GM23248 (cell line): Measurements from ENCODE around the gene JPH2. TPM values are rescaled to one million over a fixed set of nuclear protein-coding genes. Genes with fewer than 3 reads are reported as not detected.

Experiments
- DNase-seq: peaks from one replicate; pipeline ENCODE4 v3.0.0-alpha.2; 2015
- H2AFZ ChIP-seq: fragments of 200-600 bp; sonication (generic); 2 replicates; pipeline ENCODE4 v1.6.1; 2016; ENCODE audit warnings: antibody characterized with exemption
- H3F3A ChIP-seq: fragments of 200-600 bp; sonication (generic); 2 replicates; pipeline ENCODE4 v1.6.1; 2016; ENCODE audit warnings: mild to moderate bottlenecking, antibody characterized with exemption, mixed run types; ENCODE audit not compliant: insufficient read depth
- H3K27ac ChIP-seq: fragments of 200-600 bp; sonication (generic); 2 replicates; pipeline ENCODE4 v1.5.1; 2016; ENCODE audit warnings: mild to moderate bottlenecking
- H3K27me3 ChIP-seq: fragments of 200-600 bp; sonication (generic); replicated peaks from 2 replicates; pipeline ENCODE4 v1.6.1; 2016; ENCODE audit warnings: mild to moderate bottlenecking; ENCODE audit not compliant: insufficient read depth
- H3K36me3 ChIP-seq: fragments of 200-600 bp; sonication (generic); 2 replicates; pipeline ENCODE4 v1.6.1; 2016; ENCODE audit warnings: low read depth, mild to moderate bottlenecking
- H3K4me1 ChIP-seq: fragments of 200-600 bp; sonication (generic); 2 replicates; pipeline ENCODE4 v1.6.1; 2016; ENCODE audit warnings: mild to moderate bottlenecking; ENCODE audit not compliant: insufficient read depth
- H3K4me2 ChIP-seq: fragments of 200-600 bp; sonication (generic); one replicate; pipeline ENCODE4 v1.6.1; 2016; ENCODE audit warnings: mild to moderate bottlenecking; ENCODE audit not compliant: unreplicated experiment
- H3K4me3 ChIP-seq: fragments of 200-600 bp; sonication (generic); 2 replicates; pipeline ENCODE4 v1.5.1; 2016; ENCODE audit warnings: mild to moderate bottlenecking
- H3K79me2 ChIP-seq: fragments of 200-600 bp; sonication (generic); 2 replicates; pipeline ENCODE4 v1.6.1; 2016; ENCODE audit warnings: mild to moderate bottlenecking; ENCODE audit not compliant: insufficient read depth
- H3K9ac ChIP-seq: fragments of 200-600 bp; sonication (generic); 2 replicates; pipeline ENCODE4 v1.6.1; 2016; ENCODE audit warnings: mild to moderate bottlenecking
- H3K9me2 ChIP-seq: fragments of 200-600 bp; sonication (generic); 2 replicates; pipeline ENCODE4 v1.6.1; 2016; ENCODE audit warnings: mixed run types, mild to moderate bottlenecking, moderate library complexity; ENCODE audit not compliant: insufficient read depth
- H3K9me3 ChIP-seq: fragments of 200-600 bp; sonication (generic); one replicate; pipeline ENCODE4 v1.6.1; 2017; ENCODE audit warnings: low read depth
- H4K20me1 ChIP-seq: fragments of 200-600 bp; sonication (generic); 2 replicates; pipeline ENCODE4 v1.6.0; 2016; ENCODE audit not compliant: insufficient read depth
- EZH2 ChIP-seq: fragments of 200-600 bp; sonication (generic); IDR thresholded peaks from 2 replicates; pipeline ENCODE4 v1.6.1; 2018; ENCODE audit warnings: antibody characterized with exemption, mild to moderate bottlenecking; ENCODE audit not compliant: insufficient read depth, poor library complexity, severe bottlenecking
- EZH2phosphoT487 ChIP-seq: fragments of 200-600 bp; sonication (generic); IDR thresholded peaks from 2 replicates; pipeline ENCODE4 v1.6.1; 2018; ENCODE audit warnings: antibody characterized with exemption, moderate library complexity, mild to moderate bottlenecking, low read depth; ENCODE audit not compliant: insufficient read depth
- WGBS, 2 experiments: methylation state at CpG; one replicate each; pipeline ENCODE4 v1.1.6; 2015 to 2017; ENCODE audit warnings: low lambda C conversion rate in 2 of 2, low coverage in 1 of 2; ENCODE audit errors: missing lambda C conversion rate in 2 of 2; 5-methylcytosine and 5-hydroxymethylcytosine counted together
- in situ Hi-C: fragments of 300-500 bp; cut with MboI; formaldehyde crosslinking; loops from 2 replicates; pipeline ENCODE4 v1.15.0; 2020
- polyA plus RNA-seq: library from polyadenylated mRNA; unstranded; fragments of >200 nt; fragmentation: Nextera tagmentation; extraction: Ambion mirVana; gene quantifications from 2 replicates; pipeline ENCODE4 v1.2.1, GENCODE V29; 2016
- total RNA-seq: library from RNA; depleted of rRNA; stranded (reverse); fragments of >200 nt; shearing (Covaris generic); gene quantifications from 2 replicates; pipeline ENCODE4 v1.2.3, GENCODE V29; 2014

The JPH2 gene
- total and polyA plus RNA-seq, 2 experiments from 2014 or later = 1.8 to 9.7 TPM

DNA sequence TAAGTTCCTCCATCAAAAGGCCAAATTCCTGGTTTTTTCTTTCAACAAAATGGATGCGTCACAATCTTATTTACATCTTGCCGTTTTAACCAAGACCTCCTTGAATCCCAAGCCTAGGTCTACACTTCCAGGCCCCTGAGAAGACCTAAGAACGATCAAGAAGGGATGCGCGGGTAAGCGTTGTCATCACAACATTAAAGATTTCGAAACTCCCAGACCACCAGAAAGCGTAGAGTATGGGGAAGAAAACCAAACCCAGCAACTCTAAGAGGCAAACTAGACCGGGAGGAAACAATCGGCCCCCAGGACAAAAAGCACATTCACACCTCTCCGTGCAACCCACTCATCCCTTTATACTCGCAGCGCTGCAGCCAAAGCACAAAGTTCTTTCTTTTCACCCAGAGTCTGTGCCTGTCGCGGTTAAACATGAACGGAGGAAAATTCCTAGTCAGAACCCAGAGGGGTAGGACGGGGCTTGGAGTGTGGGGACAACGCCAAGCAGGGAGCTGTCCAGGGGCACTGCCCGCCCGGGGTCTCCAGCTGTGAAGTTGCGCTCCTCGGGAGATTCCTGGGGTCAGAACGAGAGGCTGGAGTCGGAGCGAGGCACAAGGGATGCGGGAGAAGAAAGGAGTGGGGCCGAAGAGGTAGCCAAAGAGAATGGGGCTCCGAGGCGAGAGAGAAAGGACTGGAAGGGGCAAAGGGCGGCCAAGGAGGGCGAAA, 22.9 kb upstream of the JPH2 start:
- Histone ChIP-seq H2AFZ (peak overlapping the region; percentile 40), H3K4me3 (peak overlapping the region; percentile 97), H3K79me2 (peaks cover 74% of the 10 kb centered on the region), H4K20me1 (no peaks in the 10 kb centered on the region), H3K36me3 (peaks cover 8% of the 10 kb centered on the region; the same call in 1 of the 2 replicates), H3K27me3 (no peaks in the 10 kb centered on the region), H3K4me2 (peak overlapping the region; percentile 99), H3F3A (peaks cover 38% of the 10 kb centered on the region), H3K4me1 (peaks cover 38% of the 10 kb centered on the region), H3K27ac (peak overlapping the region; percentile 92), H3K9ac (peak overlapping the region; percentile 97), H3K9me2 (no peaks in the 10 kb centered on the region), H3K9me3 (no peaks in the 10 kb centered on the region)
- 0 to 1% methylated on average over 29 to 31 of the region's 31 CpGs for WGBS, 2 experiments
- peak; percentile 56 for DNase-seq
- TF ChIP-seq EZH2 (no peak), EZH2phosphoT487 (no peak)
- in situ Hi-C loops = loop anchor here (25.0 kb wide), 1 partner anchor 402 kb away; no protein-coding TSS in a partner anchor

DNA sequence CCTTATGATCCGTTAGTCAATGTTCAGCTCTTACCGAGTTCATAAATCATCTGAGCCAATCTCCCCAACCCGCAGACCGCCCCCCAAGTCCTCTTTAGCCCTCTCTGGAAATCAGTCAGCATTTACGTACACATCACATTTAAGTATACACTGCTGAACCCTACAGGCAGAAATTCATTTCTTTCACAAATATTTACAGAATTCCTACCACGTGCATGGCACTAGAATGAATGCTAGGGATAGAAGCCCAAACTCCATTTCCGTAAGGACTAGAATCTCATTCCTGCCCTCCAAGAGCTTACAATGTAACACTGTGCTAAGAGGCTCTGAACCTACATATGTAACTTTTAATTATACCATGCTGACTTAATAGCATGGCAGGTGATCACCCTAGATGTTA, 21.8 kb upstream of the JPH2 start:
- Histone ChIP-seq H3K9me3 (no peaks in the 10 kb centered on the region), H3K36me3 (peaks cover 9% of the 10 kb centered on the region; the same call in 1 of the 2 replicates), H3K4me3 (peak overlapping the region; percentile 97), H4K20me1 (no peaks in the 10 kb centered on the region), H3K27ac (peak overlapping the region; percentile 92), H3K27me3 (no peaks in the 10 kb centered on the region), H3K4me1 (peaks cover 47% of the 10 kb centered on the region), H2AFZ (no peak overlapping the region), H3K4me2 (peak overlapping the region; percentile 99), H3K9me2 (no peaks in the 10 kb centered on the region), H3K9ac (peak overlapping the region; percentile 97), H3F3A (peaks cover 46% of the 10 kb centered on the region), H3K79me2 (peaks cover 81% of the 10 kb centered on the region)
- TF ChIP-seq EZH2 (no peak), EZH2phosphoT487 (no peak)
- DNase-seq = peak; percentile 61
- in situ Hi-C loops = loop anchor here (25.0 kb wide), 1 partner anchor 404 kb away; no protein-coding TSS in a partner anchor
- 19 to 21% methylated on average over 7 of the region's 7 CpGs for WGBS, 2 experiments

DNA sequence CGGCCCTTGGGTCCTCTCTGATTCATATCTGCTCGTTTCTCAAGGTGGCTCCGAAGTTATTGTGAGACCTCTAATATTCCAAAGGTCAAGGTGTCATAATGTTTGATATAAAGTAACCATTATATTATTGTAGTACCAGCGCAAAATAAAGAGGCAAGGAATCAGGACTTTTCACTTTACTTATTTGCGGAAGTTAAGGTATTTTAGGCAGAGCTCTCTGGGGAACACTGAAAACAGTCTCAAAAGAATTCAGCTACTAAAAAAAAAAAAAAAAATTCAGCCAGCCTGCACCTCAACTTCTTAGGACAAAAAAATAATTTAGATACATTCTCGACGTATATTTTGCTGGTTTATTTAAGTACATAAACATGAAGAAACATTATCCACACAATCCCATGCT, 21.2 kb upstream of the JPH2 start:
- Histone ChIP-seq H3K27ac (peak overlapping the region; percentile 92), H3K9me2 (no peaks in the 10 kb centered on the region), H2AFZ (no peak overlapping the region), H4K20me1 (no peaks in the 10 kb centered on the region), H3K79me2 (peaks cover 84% of the 10 kb centered on the region), H3F3A (peaks cover 52% of the 10 kb centered on the region), H3K4me1 (peaks cover 53% of the 10 kb centered on the region), H3K9ac (peak overlapping the region; percentile 97), H3K9me3 (no peaks in the 10 kb centered on the region), H3K4me3 (peak overlapping the region; percentile 97), H3K4me2 (peak overlapping the region; percentile 99), H3K27me3 (no peaks in the 10 kb centered on the region), H3K36me3 (peaks cover 11% of the 10 kb centered on the region; the same call in 1 of the 2 replicates)
- 40 to 49% methylated on average over 7 of the region's 7 CpGs for WGBS, 2 experiments
- in situ Hi-C loops = loop anchor here (25.0 kb wide), 1 partner anchor 404 kb away; no protein-coding TSS in a partner anchor
- no peak for DNase-seq
- TF ChIP-seq EZH2phosphoT487 = no peak
- no peak for TF ChIP-seq EZH2

DNA sequence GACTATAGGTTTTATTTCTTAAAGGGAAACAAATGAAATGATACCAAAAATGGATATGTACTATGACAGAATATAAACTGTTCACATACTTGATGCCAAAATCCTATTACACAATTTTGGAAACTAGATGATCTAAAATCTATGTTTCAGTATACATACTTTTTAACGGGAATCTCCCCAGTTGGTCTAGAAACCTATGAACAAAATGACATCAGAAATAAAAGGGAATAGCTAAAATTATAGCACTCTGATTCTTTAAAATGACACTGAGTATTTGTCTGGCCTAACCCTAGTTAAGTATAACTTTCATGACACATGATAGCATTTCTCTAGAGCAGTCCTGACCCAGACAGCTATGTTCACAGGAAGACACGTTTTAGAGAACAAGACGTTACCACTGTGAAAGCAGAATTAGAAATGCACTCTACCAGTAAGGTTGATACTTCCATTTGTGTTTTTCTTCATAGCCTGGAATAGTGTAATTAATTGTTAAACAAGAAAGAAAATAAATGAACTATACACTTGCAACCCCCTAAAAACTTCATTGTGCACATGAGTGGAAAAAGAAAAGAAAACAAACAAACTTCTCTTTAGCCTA, 20.2 kb upstream of the JPH2 start:
- Histone ChIP-seq H3F3A (peaks cover 53% of the 10 kb centered on the region), H3K4me2 (peak overlapping the region; percentile 99), H3K36me3 (peaks cover 18% of the 10 kb centered on the region; the same call in 1 of the 2 replicates), H3K27me3 (no peaks in the 10 kb centered on the region), H2AFZ (no peak overlapping the region), H3K4me1 (peaks cover 59% of the 10 kb centered on the region), H3K9me2 (no peaks in the 10 kb centered on the region), H3K4me3 (no peak overlapping the region), H3K9me3 (no peaks in the 10 kb centered on the region), H3K27ac (no peak overlapping the region), H3K9ac (no peak overlapping the region), H3K79me2 (peaks cover 85% of the 10 kb centered on the region), H4K20me1 (no peaks in the 10 kb centered on the region)
- 44 to 48% methylated on average over 3 of the region's 3 CpGs for WGBS, 2 experiments
- TF ChIP-seq EZH2 (no peak), EZH2phosphoT487 (no peak)
- in situ Hi-C loops = loop anchor here (25.0 kb wide), 1 partner anchor 405 kb away; no protein-coding TSS in a partner anchor
- no peak for DNase-seq
